Stimulated activated naive CD8-positive, alpha-beta T cell treated with anti-CD3 and anti-CD28 coated beads, Interleukin-15, Interleukin-2, amounts not matched to agents 100 U/mL and 50 U/mL, for 24 hours (primary cell): Measurements from ENCODE around the gene PLD3.
"Not testable (repeated sequence)": the region's sequence is repeated elsewhere in the genome, so short reads cannot be mapped to it uniquely, and the experiment has no call there.

Source experiments
- ATAC-seq: fragments of 150-1000 bp; cut with Tn5 transposase; one replicate; pipeline ENCODE4 v1.10.0; 2021
- DNase-seq: peaks from one replicate; pipeline ENCODE4 v3.0.0; 2021

Gene PLD3

DNA sequence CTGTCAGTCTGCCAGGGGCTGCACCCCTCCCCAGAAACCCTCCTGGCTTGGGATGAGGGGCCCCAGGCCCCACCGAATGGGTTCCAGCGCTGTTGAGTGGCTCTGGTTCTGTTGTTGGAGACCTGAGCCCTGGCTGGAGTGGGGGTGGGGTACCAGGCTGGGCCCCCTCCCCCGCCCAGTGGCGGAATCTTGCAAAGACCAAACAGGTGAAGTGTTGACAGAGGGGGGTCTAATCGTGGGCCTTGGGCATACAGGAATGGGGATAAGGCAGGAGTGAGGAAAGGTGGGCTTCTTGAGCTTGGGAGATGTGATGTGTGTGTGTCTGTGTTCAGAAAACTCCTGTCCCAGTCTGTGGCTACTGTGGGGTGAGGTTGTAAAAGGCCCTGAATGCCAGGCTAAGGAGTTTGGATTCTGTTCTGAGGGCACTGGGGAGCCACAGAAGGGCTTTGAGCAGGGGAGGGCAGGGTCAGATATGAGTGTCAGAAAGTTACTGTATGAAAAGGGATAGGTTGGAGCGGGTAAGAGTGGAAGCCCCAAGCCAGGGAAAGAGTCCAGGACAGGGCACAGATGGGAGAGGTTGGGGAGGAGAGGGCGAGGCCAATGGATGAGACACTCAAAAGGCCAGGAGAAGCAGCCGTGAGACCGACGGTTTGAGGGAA lies 41.7 kb downstream of the PLD3 start, which contains the start of gene HIPK4:
Gene HIPK4, minus strand, starts transcription at position 98 of the 659 bp plus-strand sequence. CDS start 279 bp downstream, outside the sequence.
- ATAC-seq (no peak), DNase-seq (no peak)

DNA sequence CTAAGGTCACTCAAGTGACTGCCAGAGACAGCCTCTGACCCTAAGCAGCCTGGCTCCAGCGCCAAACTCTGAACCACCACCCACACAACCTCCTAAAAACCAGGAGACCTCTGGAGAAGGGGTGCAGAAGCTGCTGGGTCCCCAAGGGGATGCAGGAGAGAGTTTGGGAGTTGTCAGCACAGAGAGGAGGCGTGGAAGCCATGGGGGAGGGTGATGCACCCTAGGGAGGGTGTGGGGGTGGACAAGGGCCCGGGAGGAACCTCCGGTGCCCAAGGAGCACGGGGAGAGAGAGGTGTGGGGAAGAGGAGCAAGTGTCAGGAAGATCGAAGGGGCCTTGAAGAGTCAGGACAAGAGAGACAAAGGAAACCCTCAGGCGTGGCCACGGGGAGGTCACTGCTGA lies 43.6 kb downstream of the PLD3 start:
- DNase-seq (no peak), ATAC-seq (no peak)

DNA sequence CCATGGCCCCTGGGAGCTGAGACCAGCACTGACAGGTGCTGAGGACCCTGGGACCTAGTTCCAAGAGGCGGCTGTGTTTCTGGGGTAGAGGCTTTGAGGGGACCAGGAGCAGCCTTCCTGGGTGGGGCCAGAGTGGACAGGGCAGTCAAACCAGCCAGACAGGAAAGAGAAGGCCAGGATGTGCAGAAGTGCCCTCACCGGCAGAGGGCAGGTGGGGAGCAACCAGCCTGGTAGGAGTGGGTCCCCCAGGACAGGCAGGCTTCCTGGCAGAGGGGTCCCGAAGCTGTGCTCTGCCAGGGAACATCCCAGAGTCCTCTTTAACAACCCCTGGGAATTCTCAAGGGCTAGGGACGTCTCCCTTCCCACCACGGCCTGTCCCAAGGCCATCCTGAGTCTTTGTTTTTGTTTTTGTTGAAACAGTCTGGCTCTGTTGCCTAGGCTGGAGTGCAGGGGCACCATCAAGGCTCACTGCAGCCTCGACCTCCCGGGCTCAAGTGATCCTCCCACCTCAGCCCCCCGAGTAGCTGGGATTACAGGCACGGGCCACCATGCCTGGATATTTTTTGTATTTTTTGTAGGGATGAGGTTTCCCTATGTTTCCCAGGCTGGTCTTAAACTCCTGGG lies 44.5 kb downstream of the PLD3 start:
- no peak for DNase-seq
- no peak for ATAC-seq

DNA sequence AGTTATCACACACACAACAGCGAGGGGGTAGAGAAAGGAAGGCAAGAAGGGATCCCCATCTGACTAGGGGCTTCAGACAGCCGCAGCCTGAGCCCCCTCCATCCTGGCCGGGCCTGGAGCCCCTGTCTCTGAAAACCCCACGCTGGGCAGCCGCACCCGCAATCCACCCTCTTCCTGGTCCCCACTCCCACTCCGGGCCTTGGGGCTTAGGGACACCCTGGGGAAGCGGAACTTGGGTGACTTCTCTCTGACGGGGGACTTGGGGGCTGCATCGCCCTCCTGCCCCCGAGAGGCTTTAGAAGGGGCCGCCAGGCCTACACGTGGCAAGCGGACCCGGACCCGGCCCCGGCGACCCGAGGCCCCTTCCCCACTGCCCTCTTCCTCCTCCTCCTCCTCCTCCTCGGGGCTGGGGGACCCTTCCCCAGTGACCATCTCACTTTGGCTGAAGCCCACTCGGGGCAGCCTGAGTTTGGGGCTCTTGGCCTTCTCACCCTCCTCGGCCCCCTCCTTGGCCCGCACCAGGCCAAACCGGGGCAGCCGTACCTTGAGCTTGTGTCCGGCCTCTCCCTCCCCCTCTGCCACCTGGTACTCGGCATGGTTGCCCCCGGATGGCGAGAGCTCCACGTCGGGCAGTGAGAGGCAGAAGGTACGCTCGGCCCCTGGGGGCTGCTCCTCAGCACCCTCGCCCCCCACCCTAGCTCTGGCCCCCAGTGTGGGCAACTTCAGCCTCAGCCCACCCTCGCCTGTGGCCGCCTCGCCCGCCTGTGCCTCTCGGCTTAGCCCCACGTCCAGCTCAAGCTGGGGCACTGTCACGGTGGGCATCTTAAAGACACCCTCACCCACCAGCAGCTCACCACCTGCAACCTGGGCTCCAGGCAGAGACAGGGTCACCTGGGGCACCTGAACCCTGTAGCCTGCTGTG lies 45.7 kb downstream of the PLD3 start:
- no peak for ATAC-seq
- no peak for DNase-seq

DNA sequence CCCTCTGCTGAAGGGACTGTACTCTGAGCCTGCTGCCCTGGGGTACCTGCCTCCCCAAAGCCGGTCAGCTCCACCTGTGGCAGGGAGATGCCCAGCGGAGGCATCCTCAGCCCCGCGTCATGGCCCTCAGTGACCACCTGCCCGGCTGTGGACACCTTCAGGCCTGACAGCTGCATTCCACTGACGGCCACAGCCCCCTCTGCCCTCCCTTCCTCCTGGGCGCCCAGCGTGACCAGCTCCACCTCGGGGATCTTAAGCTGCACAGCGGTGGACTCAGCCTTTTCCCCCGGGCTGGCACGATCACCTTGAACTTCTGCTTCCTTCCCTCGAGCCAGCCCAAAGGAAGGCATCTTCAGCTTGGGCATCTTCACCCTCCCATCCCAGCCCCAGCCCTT lies 46.3 kb downstream of the PLD3 start:
- DNase-seq (no peak), ATAC-seq (no peak)

DNA sequence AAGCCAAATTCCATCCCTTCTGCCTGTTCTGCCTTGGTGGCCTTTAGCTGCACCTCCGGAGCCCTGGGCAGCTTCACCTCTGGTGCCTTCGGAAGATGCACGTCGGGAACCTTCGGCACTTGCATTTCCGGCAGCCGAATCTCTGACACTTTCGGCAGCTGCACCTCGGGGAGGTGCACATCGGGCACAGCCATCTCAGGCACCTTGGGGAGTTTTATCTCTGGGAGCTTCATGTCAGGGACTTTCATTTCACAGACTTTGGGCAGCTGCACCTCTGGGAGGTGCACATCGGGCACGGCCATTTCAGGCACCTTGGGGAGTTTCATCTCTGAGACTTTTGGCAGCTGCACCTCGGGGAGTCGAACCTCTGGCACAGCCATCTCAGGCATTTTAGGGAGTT lies 47.5 kb downstream of the PLD3 start:
- no peak for DNase-seq
- ATAC-seq: no peak

DNA sequence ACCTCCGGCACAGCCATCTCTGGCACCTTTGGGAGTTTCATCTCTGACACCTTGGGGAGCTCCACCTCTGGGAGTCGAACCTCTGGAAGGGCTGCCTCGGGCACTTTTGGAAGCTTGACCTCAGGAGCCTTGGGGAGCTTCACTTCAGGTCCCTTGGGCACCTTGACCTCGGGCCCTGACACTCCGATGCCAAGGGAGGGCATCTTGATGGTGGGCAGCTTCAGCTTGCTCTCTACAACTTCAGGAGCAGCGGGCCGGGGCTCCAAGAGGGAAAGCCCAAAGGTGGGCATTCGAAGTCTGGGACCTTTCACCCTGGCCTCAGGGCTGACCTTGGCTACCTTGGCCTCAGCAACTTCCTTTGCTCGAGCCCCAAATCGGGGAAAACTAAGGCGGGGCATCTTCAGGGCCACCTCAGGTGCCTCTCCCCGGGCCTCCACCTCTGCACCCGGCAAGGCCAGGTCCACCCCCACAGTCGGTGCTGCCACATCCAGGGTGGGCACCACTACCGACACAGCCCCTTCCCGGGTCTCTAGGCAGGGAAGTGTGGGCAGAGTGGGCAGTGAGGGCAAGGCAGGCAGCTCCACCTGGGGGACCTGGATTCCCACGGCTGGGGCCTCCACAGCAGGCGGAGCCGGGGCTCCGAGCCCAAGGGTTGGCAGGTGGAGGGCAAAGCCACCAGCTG lies 48.5 kb downstream of the PLD3 start:
- DNase-seq (no peak), ATAC-seq (no peak)

DNA sequence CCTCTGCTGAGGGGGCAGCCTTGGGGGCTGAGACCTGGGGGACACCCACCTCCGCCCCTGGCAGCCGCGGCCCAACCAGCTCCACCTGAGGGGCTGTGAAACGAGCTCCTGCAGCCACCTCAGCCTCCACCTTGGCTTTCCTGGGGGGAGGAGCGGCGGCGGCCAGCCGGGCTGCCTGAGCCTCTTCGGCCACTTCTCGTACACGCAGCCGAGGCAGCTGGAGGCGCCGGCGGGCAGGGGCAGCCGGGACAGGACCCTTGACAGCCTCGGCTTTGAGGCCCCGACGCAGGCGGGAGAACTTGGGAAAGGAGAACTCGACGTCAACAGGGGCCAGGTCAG lies 49.0 kb downstream of the PLD3 start:
- DNase-seq (no peak), ATAC-seq (no peak)

DNA sequence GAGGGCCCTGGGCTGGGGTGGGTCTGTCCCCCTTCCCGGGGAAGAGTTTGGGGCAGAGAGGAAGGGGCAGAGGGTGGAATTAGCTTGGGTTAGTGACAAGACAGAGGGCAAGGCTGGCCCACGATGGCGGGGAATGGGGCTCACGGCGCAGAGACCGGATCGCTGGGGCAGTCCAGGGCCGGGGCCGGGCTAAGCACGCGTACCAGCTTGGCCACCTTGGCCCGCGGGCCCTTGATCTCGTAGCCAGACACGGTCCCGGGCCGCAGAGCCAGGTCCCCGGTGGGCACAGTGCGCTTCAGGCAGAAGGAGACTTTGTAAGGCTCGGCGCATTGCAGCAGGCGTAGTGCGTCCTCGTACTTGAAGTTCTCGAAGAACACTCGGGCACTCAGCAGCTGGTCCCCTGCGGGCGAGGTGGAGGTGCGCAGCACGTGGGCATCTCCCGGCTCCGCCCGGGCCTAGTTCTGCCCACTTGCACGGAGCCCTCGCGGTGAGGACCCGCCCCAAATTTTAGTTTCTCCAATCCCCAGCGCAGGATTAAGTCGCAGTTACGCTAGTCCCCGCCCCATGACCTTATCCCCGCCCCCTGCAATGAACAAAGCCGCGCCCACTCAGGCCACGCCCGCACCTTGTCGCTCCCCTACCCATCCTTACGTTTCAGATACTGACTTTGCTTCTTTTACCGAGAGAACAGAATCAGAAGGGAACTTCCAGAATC lies 50.1 kb downstream of the PLD3 start:
- DNase-seq: peak; percentile 67

DNA sequence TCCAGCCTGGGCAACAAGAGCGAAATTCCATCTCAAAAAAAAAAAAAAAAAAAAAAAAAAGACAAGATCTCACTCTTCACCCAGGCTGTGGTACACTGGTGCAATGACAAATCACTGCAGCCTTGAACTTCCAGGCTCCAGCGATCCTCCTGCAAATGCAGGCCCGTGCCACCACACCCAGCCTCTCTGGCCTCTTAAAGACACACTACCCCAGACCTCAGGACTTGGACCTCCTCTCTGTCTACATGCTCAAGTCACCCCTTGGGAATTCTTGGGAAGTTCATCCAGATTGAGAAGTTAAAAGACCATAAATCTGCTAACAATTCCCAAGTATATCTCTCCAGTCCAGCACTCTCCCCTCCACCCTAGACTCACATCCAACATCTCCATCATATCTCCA lies 52.1 kb downstream of the PLD3 start:
- DNase-seq: no peak
- ATAC-seq: no peak

More for the DNA sequence above, 50.1 kb downstream of the PLD3 start:
- ATAC-seq: peak; percentile 75

DNA sequence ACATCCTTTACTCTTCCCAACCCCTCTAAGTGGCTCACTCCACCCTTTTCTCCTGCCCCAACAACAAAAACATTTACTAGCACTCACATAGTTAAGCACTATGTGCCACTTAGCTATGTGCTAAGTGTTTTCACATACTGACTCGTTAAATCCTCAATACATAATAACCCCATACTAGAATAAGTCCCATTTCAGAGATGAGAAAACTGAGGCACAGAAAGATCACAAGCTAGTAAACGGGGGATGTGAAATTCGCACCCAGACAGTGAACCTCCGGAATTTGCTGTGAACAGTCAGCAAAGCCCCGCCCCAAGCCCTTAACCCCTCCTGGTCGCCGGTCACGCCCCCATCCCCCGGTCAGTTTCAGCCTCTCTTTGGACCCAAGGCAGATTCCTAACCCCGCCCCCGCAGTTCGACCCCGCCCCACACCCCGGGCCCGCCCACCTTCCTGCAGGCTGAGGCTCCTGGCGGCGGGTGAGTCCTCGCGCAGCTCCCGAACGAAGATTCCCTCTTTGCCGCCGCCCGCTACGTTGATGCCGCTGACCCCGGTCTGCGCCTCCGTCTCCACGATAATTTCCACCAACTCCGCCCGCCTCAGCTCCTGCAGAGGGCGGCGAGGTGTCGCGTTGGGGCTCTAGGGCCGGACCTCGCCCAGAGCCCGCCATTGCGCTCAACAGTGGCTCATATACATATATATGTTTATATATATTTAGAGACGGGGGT lies 54.9 kb downstream of the PLD3 start:
- DNase-seq (peak; percentile 88), ATAC-seq (peak; percentile 71)

DNA sequence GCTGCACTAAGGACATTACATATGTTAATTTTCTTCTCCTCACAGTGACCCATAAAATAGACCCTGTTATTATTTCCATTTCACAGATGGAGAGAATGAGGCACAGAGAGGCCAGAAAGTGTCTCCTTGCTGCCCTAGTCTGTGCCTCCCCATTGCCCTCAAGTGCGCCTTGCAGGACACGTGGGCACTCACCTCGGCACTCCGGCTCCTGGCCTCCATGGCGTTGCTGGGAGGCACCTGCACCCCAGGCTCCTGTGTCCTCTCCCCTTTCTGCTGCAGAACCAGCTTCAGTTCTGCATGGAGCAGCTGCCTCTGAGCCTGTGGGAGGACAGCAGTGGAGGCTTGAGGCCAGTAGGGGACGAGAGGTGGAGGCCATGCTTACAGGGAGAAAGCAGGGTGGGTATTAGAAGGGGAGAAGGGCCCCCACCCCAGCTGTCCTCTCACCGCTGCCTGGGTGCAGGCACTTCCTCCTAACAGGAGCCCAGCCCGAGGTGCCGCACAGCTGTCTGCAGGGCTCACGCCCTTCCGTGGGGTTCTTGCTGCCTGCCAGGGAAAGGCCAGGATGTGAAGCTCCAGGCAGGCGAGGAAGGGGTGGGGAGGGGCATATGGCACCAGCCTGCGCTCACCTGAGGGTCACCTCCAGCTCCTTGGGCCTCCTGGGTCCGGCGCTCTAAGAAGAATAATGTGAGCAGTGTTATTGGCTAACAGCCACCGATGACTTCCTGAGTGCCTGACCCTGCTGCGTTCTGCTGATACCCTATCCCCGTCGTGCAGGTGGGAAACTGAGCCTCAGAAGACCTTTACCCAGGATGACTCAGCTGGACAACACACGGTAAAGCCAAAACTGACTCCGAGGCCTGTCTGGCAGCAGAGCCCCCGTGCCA lies 59.5 kb downstream of the PLD3 start:
- no peak for DNase-seq

DNA sequence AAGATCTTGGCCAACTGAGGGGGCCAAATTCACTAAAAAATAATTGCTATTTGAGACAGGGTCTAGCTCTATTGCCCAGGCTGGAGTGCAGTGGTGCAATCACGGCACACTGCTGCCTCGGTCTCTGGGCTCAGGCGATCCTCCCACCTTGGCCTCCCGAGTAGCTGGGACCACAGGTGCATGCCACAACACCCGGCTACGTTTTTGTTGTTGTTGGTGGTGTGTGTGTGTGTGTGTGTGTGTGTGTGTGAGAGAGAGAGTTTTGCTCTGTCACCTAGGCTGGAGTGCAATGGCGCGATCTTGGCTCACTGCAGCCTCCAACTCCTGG lies 60.1 kb downstream of the PLD3 start:
- ATAC-seq, DNase-seq: not testable (repeated sequence)

More for the DNA sequence above, 59.5 kb downstream of the PLD3 start:
- no peak for ATAC-seq

DNA sequence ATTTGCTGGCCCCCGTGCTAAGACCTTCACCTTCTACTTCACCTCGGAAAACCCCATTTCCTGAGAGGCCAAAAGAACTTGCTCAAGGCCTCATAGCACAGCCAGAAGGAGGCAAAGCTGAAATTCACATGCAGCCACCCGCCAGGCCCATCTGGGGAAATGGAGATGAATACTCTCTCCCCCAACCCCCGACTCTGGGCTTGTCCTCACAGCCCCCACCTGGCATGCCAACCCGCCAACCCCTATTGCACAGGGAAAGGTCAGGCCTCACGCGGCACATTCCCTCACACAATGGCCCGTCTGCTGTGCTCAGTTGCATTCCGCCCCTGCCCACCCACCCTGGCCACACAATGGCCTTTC lies 61.5 kb downstream of the PLD3 start:
- DNase-seq (no peak), ATAC-seq (no peak)

DNA sequence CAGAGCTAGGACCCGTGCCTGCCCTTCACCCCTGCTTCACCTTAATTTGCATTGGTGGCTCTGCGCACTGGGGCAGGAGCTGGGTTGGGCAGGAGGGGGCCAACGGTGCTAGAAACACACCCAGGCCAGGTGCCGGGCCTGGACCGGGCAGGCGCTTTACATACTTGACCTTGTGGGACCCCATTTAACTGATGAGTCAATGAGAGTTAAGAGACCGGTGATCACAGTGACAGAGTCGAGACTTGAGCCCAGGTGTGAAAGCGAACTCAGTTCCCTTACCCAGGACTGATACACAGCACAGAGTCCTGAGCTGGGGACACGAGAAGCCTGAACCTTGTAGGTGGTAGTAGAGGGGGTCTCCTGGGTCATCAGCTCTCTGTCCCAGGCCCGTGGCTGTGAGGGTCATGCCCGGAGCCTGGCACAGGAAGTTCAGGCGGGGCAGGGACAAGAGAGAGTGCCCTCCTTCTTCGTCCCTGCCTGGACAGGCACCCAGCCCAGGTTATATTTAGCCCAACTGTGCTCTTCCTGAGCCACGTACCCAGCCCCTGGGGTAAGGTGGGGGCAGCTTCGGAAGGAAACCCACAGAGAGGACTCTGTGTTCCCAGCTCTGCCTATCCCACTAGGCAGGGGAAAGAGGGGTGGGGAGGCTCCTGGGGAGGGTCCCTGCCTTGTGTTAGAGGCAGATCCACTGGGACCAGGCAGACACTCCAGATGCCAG lies 62.8 kb downstream of the PLD3 start:
- DNase-seq: no peak
- ATAC-seq: no peak

DNA sequence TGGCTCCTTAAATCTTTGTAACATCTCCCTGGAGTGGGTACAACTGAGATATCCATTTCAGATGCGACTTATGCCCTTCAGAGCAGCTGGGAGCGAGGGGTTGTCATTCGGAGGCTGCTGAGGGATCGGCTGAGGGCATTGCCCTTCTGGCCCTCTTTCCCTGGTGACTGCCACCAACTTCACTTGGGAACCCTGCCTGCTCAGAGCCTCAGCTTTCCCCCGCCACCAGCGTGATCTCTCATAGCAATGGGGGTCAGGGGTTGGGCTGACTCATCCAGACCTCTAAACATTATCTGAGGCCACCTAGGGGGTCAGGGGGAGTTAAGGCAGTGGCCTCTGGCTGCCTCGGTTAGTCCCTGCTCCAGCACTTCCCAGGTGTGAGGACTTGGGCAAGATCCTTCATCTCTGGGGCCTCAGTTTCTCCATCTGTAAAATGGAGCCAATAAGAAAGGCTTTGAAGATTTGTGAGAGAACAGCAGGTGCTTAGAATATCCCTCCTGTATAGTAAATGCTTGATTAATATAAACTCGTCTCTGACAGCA lies 63.5 kb downstream of the PLD3 start:
- no peak for DNase-seq
- ATAC-seq: no peak

DNA sequence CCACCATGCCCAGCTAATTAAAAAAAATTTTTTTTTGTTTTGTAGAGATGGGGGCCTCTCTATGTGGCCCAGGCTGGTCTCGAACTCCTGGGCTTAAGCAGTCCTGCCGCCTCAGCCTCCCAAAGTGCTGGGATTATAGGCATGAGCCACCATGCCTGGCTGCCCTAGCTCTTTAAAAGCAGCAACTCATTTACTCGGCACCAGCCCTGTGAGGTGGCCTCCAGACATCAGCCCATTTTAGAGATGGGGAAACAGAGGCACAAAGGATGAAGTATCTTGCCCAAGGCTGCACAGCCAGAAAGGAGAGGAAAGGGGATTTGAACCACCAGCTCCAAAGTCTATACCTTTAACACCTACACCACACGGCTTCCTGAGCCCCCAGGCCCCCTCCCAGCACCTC lies 64.4 kb downstream of the PLD3 start:
- DNase-seq (no peak), ATAC-seq (no peak)

DNA sequence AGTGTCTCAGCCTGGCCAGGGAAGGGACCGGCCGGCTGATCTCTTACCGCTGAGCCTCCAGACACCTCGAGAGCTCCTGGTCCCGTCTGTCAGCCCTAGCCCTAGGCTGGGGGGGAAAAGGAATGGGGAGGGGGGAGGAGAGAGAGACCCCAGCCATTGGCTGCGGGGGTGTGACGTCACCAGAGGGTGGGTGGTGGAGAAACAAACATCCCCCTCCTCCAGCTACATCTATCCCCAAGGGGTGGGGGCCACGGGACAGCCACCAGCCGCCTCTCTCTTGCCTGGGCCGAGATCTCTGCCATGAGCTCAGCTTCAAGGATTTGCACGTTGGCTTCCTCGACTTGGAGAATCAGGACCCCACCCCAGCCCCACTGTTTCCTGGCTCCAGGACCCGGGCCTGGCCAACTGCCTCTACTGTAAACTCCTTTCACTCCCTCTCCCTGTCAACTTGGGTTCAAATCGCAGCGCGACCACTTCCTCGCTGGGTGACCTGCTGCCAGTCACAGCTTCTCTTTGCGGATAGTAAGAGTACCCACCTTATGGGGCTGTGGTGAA lies 64.9 kb downstream of the PLD3 start, which contains the start of gene PRX:
Gene PRX, minus strand, starts transcription at position 88 of the 555 bp plus-strand sequence. CDS start 5,446 bp downstream, outside the sequence.
- no peak for ATAC-seq
- no peak for DNase-seq
